Hematopoietic multipotent progenitor cell treated with erythropoietin and hydrocortisone succinate and interleukin-3 and kit ligand, for 15 days (in vitro differentiated cells): Measurements from ENCODE around the gene RYR2.
"Not testable (repeated sequence)": the region's sequence is repeated elsewhere in the genome, so short reads cannot be mapped to it uniquely, and the experiment has no call there.

Experiments
- DNase-seq: peaks from one replicate; pipeline ENCODE4 v3.0.0-alpha.2; 2015; ENCODE audit warnings: low spot score

Gene RYR2

GRCh38 chr1:237565236-237565635 lies 523.3 kb downstream of the RYR2 start:
- DNase-seq, result no peak

- DNase-seq, result no peak
Observed at GRCh38 chr1:237566581-237566980, 524.6 kb downstream of the RYR2 start.

- DNase-seq, result no peak
Observed at GRCh38 chr1:237568955-237569354, 527.0 kb downstream of the RYR2 start.

- no peak for DNase-seq
Observed at GRCh38 chr1:237570530-237570929, 528.5 kb downstream of the RYR2 start.

- DNase-seq, result no peak
Observed at GRCh38 chr1:237574536-237574935, 532.6 kb downstream of the RYR2 start.

- no peak for DNase-seq
Observed at GRCh38 chr1:237578540-237578939, 536.6 kb downstream of the RYR2 start.

GRCh38 chr1:237580726-237581125 lies 538.7 kb downstream of the RYR2 start:
- DNase-seq, result no peak

- no peak for DNase-seq
Observed at GRCh38 chr1:237583270-237583669, 541.3 kb downstream of the RYR2 start.

GRCh38 chr1:237583756-237584155 lies 541.8 kb downstream of the RYR2 start:
- DNase-seq, result no peak

GRCh38 chr1:237590386-237590785 lies 548.4 kb downstream of the RYR2 start:
- no peak for DNase-seq

GRCh38 chr1:237591353-237591752 lies 549.4 kb downstream of the RYR2 start:
- no peak for DNase-seq

- not testable (repeated sequence) for DNase-seq
Observed at GRCh38 chr1:237603036-237603568, 561.1 kb downstream of the RYR2 start.

- DNase-seq, result no peak
Observed at GRCh38 chr1:237608433-237608832, 566.4 kb downstream of the RYR2 start.

GRCh38 chr1:237610157-237610556 lies 568.2 kb downstream of the RYR2 start:
- DNase-seq, result no peak

GRCh38 chr1:237613984-237614383 lies 572.0 kb downstream of the RYR2 start:
- no peak for DNase-seq

- no peak for DNase-seq
Observed at GRCh38 chr1:237619553-237619952, 577.6 kb downstream of the RYR2 start.

- no peak for DNase-seq
Observed at GRCh38 chr1:237634922-237635321, 592.9 kb downstream of the RYR2 start.

GRCh38 chr1:237638555-237638954 lies 596.6 kb downstream of the RYR2 start:
- no peak for DNase-seq

- no peak for DNase-seq
Observed at GRCh38 chr1:237640011-237640671, 598.2 kb downstream of the RYR2 start.

- DNase-seq, result no peak
Observed at GRCh38 chr1:237640966-237641365, 599.0 kb downstream of the RYR2 start.

- no peak for DNase-seq
Observed at GRCh38 chr1:237650809-237651208, 608.8 kb downstream of the RYR2 start.

- no peak for DNase-seq
Observed at GRCh38 chr1:237655778-237656177, 613.8 kb downstream of the RYR2 start.

- DNase-seq, result no peak
Observed at GRCh38 chr1:237664348-237664747, 622.4 kb downstream of the RYR2 start.

- DNase-seq, result no peak
Observed at GRCh38 chr1:237670302-237670701, 628.3 kb downstream of the RYR2 start.
